HepG2 (cell line): ENCODE results near the gene FBXO5. TPM values are rescaled to one million over a fixed set of nuclear protein-coding genes. Genes with fewer than 3 reads are reported as not detected.

Source experiments
- ARNTL ChIP-seq: sonication (generic); formaldehyde crosslinking; IDR thresholded peaks from 2 replicates; pipeline ENCODE4 v1.4.0; 2020; ENCODE audit warnings: mild to moderate bottlenecking, missing genetic modification reagents
- FOXA1 ChIP-seq, 2 experiments: fragments of 450-650 bp in 1 of 2; sonication (generic) in 1 of 2; formaldehyde crosslinking in 1 of 2; IDR thresholded peaks; 2 replicates each; pipeline versions ENCODE4 v1.4.0 to v1.6.1; 2016 to 2020; ENCODE audit warnings: missing genetic modification reagents in 1 of 2
- HIVEP1 ChIP-seq: sonication (generic); formaldehyde crosslinking; IDR thresholded peaks from 2 replicates; pipeline ENCODE4 v1.4.0; 2020; ENCODE audit warnings: mild to moderate bottlenecking, missing genetic modification reagents
- HNF4A ChIP-seq: sonication (generic); formaldehyde crosslinking; IDR thresholded peaks from 2 replicates; pipeline ENCODE4 v1.4.0; 2020; ENCODE audit warnings: missing genetic modification reagents
- HNRNPK ChIP-seq: fragments of 200-400 bp; formaldehyde crosslinking; IDR thresholded peaks from 2 replicates; pipeline ENCODE4 v1.6.1; 2018; ENCODE audit warnings: low read length, low read depth, moderate library complexity, mild to moderate bottlenecking; ENCODE audit not compliant: poor library complexity, severe bottlenecking
- KLF16 ChIP-seq, 2 experiments: sonication (generic) in 1 of 2; formaldehyde crosslinking in 1 of 2; IDR thresholded peaks; 2 replicates each; pipeline versions ENCODE4 v1.6.1 to v1.8.0; 2016 to 2023; ENCODE audit warnings: missing genetic modification reagents in 2 of 2, missing compliant biosample characterization in 1 of 2
- MAZ ChIP-seq, 2 experiments: sonication (generic) in 1 of 2; formaldehyde crosslinking in 1 of 2; IDR thresholded peaks; 2 replicates each; pipeline versions ENCODE4 v1.5.0 to v1.6.1; 2012 to 2020; ENCODE audit warnings: low read depth in 2 of 2, mild to moderate bottlenecking in 2 of 2, borderline replicate concordance in 1 of 2, improper control_type of control experiment in 1 of 2, low read length in 1 of 2, missing genetic modification reagents in 1 of 2, moderate library complexity in 1 of 2
- PAX8 ChIP-seq: sonication (generic); formaldehyde crosslinking; IDR thresholded peaks from 2 replicates; pipeline ENCODE4 v1.8.0; 2022; ENCODE audit warnings: mild to moderate bottlenecking, missing genetic modification reagents, borderline replicate concordance
- REPIN1 ChIP-seq: sonication (generic); formaldehyde crosslinking; IDR thresholded peaks from 2 replicates; pipeline ENCODE4 v1.8.0; 2022; ENCODE audit warnings: missing genetic modification reagents, low read depth, mild to moderate bottlenecking, borderline replicate concordance
- SIN3B ChIP-seq: fragments of 150-350 bp; IDR thresholded peaks from 2 replicates; pipeline ENCODE4 v1.6.1; 2014; ENCODE audit warnings: low read length
- WIZ ChIP-seq: sonication (generic); formaldehyde crosslinking; IDR thresholded peaks from 2 replicates; pipeline ENCODE4 v1.5.1; 2020; ENCODE audit warnings: mild to moderate bottlenecking, missing genetic modification reagents
- ZKSCAN8 ChIP-seq: IDR thresholded peaks from 2 replicates; pipeline ENCODE4 v1.6.1; 2016; ENCODE audit warnings: borderline replicate concordance, missing genetic modification reagents, missing compliant biosample characterization
- ZNF235 ChIP-seq: sonication (generic); formaldehyde crosslinking; IDR thresholded peaks from 2 replicates; pipeline ENCODE4 v1.8.1; 2023; ENCODE audit warnings: mild to moderate bottlenecking, missing genetic modification reagents, borderline replicate concordance
- ZNF253 ChIP-seq: sonication (generic); formaldehyde crosslinking; IDR thresholded peaks from 2 replicates; pipeline ENCODE4 v1.8.0; 2022; ENCODE audit warnings: mild to moderate bottlenecking, missing genetic modification reagents, borderline replicate concordance
- ZNF556 ChIP-seq: sonication (generic); formaldehyde crosslinking; IDR thresholded peaks from 2 replicates; pipeline ENCODE4 v1.4.0; 2020; ENCODE audit warnings: mild to moderate bottlenecking, missing genetic modification reagents, borderline replicate concordance
- ZNF609 ChIP-seq: sonication (generic); formaldehyde crosslinking; IDR thresholded peaks from 2 replicates; pipeline ENCODE4 v1.4.0; 2020; ENCODE audit warnings: mild to moderate bottlenecking, missing genetic modification reagents, borderline replicate concordance
- ZSCAN20 ChIP-seq: sonication (generic); formaldehyde crosslinking; IDR thresholded peaks from 2 replicates; pipeline ENCODE4 v1.4.0; 2020; ENCODE audit warnings: missing genetic modification reagents, mild to moderate bottlenecking, borderline replicate concordance
- polyA plus RNA-seq, 8 experiments: library from polyadenylated mRNA; depleted of rRNA in 3 of 8; stranded (reverse) in 7 of 8; unstranded in 1 of 8; fragments of >200 nt; fragmentation: Illumina TruSeq in 4 of 8; extraction: Trizol in 4 of 8; gene quantifications; 2 replicates each; pipeline versions ENCODE4 v1.2.1 to v1.2.3, GENCODE V29; 2011 to 2016; ENCODE audit warnings: low read depth in 4 of 8, missing spikeins in 1 of 8, mixed read lengths in 1 of 8; ENCODE audit not compliant: insufficient read depth in 1 of 8
- total RNA-seq, 5 experiments: library from RNA; depleted of rRNA; stranded (reverse); fragments of >200 nt; fragmentation: Illumina TruSeq; extraction: Trizol; gene quantifications; 2 replicates each; pipeline ENCODE4 v1.2.3, GENCODE V29; 2016; ENCODE audit warnings: low read depth in 1 of 5
- TF ChIP-seq, protein P1 (sequence below): sonication (generic); formaldehyde crosslinking; IDR thresholded peaks from 2 replicates; pipeline ENCODE4 v1.8.0; 2022; ENCODE audit warnings: missing genetic modification reagents, mild to moderate bottlenecking, inconsistent platforms, borderline replicate concordance
- TF ChIP-seq, protein P2 (sequence below): sonication (generic); formaldehyde crosslinking; IDR thresholded peaks from 2 replicates; pipeline ENCODE4 v1.5.1; 2020; ENCODE audit warnings: missing genetic modification reagents, mild to moderate bottlenecking, borderline replicate concordance

The FBXO5 gene
- total and polyA plus RNA-seq, 2 of the 13 experiments (the other 11 are each of a cell fraction or from before 2014, with no cell fraction given), result 15.8 to 41.5 TPM

GRCh38 chr6:152982904-152983636 is at the start of gene FBXO5 (continued):
- peak; percentile 30; the same call in 1 of the 2 replicates for TF ChIP-seq ZNF609
- TF ChIP-seq WIZ, result peak; percentile 82; the same call in 1 of the 2 replicates
- TF ChIP-seq ZSCAN20, result peak; percentile 86
- TF ChIP-seq ZKSCAN8, result peak; percentile 64; the same call in 1 of the 2 replicates
- TF ChIP-seq HNF4A, result 0 out of 2 replicates have a peak, but pooled peaks have one; percentile 4
- TF ChIP-seq HNRNPK, result peak; percentile 24
- no peak for TF ChIP-seq FOXA1 (IDR thresholded peaks at IDR 0.05)
- TF ChIP-seq FOXA1 (CRISPR knock-in tag; IDR thresholded peaks at IDR 0.05), result no peak
- peak; percentile 35; the same call in 1 of the 2 replicates for TF ChIP-seq HIVEP1 (CRISPR knock-in tag)
- TF ChIP-seq ZNF556 (CRISPR knock-in tag), result no peak; the same call in 1 of the 2 replicates
- peak; percentile 30; the same call in 1 of the 2 replicates for TF ChIP-seq REPIN1 (CRISPR knock-in tag)
- TF ChIP-seq ZNF253 (CRISPR knock-in tag), result peak; percentile 93
- peak; percentile 99 for TF ChIP-seq SIN3B
- TF ChIP-seq PAX8 (CRISPR knock-in tag), result peak; percentile 43; the same call in 1 of the 2 replicates
- TF ChIP-seq, protein P1, sequence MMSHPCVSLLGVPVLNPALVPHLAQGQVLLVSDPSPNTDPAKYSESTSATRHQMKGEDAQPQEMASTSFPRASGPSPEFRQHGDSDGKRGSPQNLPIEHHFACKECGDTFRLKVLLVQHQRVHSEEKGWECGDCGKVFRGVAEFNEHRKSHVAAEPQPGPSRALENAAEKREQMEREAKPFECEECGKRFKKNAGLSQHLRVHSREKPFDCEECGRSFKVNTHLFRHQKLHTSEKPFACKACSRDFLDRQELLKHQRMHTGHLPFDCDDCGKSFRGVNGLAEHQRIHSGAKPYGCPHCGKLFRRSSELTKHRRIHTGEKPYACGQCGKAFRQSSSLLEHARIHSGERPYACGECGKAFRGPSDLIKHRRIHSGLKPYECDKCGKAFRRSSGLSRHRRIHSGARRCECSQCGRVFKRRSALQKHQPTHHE (CRISPR knock-in tag), result peak; percentile 96; the same call in 1 of the 2 replicates
- peak; percentile 93 for TF ChIP-seq MAZ (IDR thresholded peaks at IDR 0.05; ENCODE audit: borderline replicate concordance, low read depth, low read length)
- peak; percentile 75 for TF ChIP-seq MAZ (CRISPR knock-in tag; IDR thresholded peaks at IDR 0.05; ENCODE audit: low read depth)
- TF ChIP-seq, protein P2, sequence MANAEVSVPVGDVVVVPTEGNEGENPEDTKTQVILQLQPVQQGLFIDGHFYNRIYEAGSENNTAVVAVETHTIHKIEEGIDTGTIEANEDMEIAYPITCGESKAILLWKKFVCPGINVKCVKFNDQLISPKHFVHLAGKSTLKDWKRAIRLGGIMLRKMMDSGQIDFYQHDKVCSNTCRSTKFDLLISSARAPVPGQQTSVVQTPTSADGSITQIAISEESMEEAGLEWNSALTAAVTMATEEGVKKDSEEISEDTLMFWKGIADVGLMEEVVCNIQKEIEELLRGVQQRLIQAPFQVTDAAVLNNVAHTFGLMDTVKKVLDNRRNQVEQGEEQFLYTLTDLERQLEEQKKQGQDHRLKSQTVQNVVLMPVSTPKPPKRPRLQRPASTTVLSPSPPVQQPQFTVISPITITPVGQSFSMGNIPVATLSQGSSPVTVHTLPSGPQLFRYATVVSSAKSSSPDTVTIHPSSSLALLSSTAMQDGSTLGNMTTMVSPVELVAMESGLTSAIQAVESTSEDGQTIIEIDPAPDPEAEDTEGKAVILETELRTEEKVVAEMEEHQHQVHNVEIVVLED (CRISPR knock-in tag), result peak; percentile 88
- peak; percentile 90 for TF ChIP-seq ARNTL (CRISPR knock-in tag)
- TF ChIP-seq ZNF235 (CRISPR knock-in tag), result 0 out of 2 replicates have a peak, but pooled peaks have one; percentile 25
- TF ChIP-seq KLF16 (CRISPR knock-in tag; IDR thresholded peaks at IDR 0.05), result peak in 1 of 2 experiments; percentile 70; a peak in 2 of 4 replicates
